Gastroesophageal sphincter (tissue), 4 donors: Measurements from ENCODE around the gene HS3ST6. TPM values are rescaled to one million over a fixed set of nuclear protein-coding genes. Genes with fewer than 3 reads are reported as not detected.
A peak's percentile ranks its signal among the peaks of the same experiment; 100 is the strongest.

ENCODE experiments used
- ATAC-seq: fragments of 150-250 bp; one replicate; pipeline ENCODE4 v1.9.1; 2016; ENCODE audit warnings: mild to moderate bottlenecking, moderate library complexity
- H3K27ac ChIP-seq, 4 donors: fragments of 200-600 bp; sonication (generic) in 3 of 4; 1 replicate in 3 of 4; 2 replicates in 1 of 4; pipeline ENCODE4 v1.5.1; 2016 to 2019
- H3K27me3 ChIP-seq: fragments of 200-600 bp; sonication (generic); one replicate; pipeline ENCODE4 v1.5.1; 2019
- H3K36me3 ChIP-seq, 2 donors: fragments of 200-600 bp; sonication (generic); one replicate each; pipeline ENCODE4 v1.5.1; 2019; ENCODE audit warnings: control low read depth in 1 of 2
- H3K4me1 ChIP-seq, 3 donors: fragments of 200-600 bp; sonication (generic); 1 replicate in 2 of 3; 2 replicates in 1 of 3; pipeline ENCODE4 v1.5.1; 2016 to 2019; ENCODE audit warnings: control low read depth in 2 of 3
- H3K4me3 ChIP-seq, 2 donors: fragments of 200-600 bp; sonication (generic); one replicate each; pipeline ENCODE4 v1.5.1; 2019; ENCODE audit warnings: mild to moderate bottlenecking in 1 of 2, moderate library complexity in 1 of 2
- H3K9me3 ChIP-seq, 3 donors: fragments of 200-600 bp; sonication (generic); one replicate each; pipeline ENCODE4 v1.5.1; 2017 to 2019; ENCODE audit warnings: control low read depth in 2 of 3
- EP300 ChIP-seq: sonication (generic); formaldehyde crosslinking; IDR thresholded peaks from one replicate; pipeline ENCODE4 v1.6.1; 2017; ENCODE audit warnings: antibody characterized with exemption, mild to moderate bottlenecking
- POLR2A ChIP-seq, 2 donors: fragments of 450-650 bp; IDR thresholded peaks; one replicate each; pipeline ENCODE4 v1.6.1; 2017; ENCODE audit warnings: antibody characterized with exemption in 2 of 2, mild to moderate bottlenecking in 2 of 2, moderate library complexity in 1 of 2
- POLR2AphosphoS5 ChIP-seq: sonication (generic); formaldehyde crosslinking; IDR thresholded peaks from one replicate; pipeline ENCODE4 v1.6.1; 2017; ENCODE audit warnings: antibody characterized with exemption
- whole genome bisulfite sequencing, 2 donors: methylation state at CpG; one replicate each; pipeline ENCODE4 v1.1.5; 2018; ENCODE audit warnings: low coverage in 1 of 2; 5-methylcytosine and 5-hydroxymethylcytosine counted together
- total RNA-seq, 4 donors: library from RNA; depleted of rRNA; stranded (reverse); fragments of >200 nt; gene quantifications; one replicate each; pipeline ENCODE4 v1.1.0, GENCODE V29; 2016
- TF ChIP-seq, protein P1 (sequence below), 4 experiments: fragments of 200-600 bp in 2 of 4; fragments of 450-650 bp in 2 of 4; sonication (generic) in 1 of 4; IDR thresholded peaks; one replicate each; pipeline ENCODE4 v1.5.1; 2017 to 2019; ENCODE audit warnings: antibody characterized with exemption in 4 of 4, mild to moderate bottlenecking in 2 of 4, moderate library complexity in 2 of 4

HS3ST6 gene
- total RNA-seq, 4 donors from 2014 or later, result not detected

DNA sequence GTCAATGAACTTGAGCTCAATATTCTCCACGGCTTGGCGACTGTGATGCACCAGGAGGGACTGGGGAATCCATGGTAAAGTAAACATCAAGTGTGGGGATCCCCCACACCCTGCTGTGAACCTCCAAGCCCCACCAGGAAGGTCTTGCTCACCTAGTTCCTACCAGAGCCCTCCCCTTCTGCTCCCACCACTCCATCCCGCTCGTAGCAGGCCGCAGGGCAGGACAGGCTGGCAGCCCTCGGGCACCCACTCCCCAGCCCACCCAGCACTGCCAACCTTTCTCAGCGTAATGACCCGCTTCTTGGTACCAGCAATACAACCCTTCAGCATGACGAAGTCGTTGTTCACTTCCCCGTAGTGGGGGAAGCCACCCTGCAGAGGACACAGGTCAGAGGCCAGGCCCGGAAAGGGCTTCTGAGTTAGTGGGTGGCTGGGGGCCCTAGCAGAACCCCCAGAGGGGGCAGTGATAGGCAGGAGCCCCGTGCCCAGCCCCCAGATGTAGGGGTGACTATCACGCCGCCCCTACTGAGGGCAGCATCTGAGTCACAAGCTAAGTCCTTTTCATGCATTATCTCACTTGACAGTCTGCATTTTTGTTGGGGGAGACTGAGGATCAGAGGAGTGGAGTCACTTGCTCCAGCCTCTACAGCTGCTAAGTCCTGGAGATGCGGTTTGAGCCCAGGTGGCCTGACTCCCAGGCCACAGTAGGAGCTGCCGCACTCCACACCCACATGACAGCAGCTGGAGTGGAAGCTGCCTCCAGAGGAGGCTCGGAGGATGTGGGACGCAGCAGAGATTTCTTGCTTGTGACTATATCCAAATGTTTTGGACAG, 27.6 kb upstream of the HS3ST6 start:
- Histone ChIP-seq H3K27ac (no peak overlapping the region), H3K4me1 (peaks cover 2 to 27% (median 11%) of the 10 kb centered on the region in 3 donors), H3K27me3 (no peaks in the 10 kb centered on the region), H3K9me3 (no peaks in the 10 kb centered on the region), H3K4me3 (no peak overlapping the region), H3K36me3 (peaks cover 0 to 6% of the 10 kb centered on the region in 2 donors)
- no peak for TF ChIP-seq EP300
- TF ChIP-seq POLR2A (IDR thresholded peaks at IDR 0.05), result no peak
- TF ChIP-seq, protein P1, sequence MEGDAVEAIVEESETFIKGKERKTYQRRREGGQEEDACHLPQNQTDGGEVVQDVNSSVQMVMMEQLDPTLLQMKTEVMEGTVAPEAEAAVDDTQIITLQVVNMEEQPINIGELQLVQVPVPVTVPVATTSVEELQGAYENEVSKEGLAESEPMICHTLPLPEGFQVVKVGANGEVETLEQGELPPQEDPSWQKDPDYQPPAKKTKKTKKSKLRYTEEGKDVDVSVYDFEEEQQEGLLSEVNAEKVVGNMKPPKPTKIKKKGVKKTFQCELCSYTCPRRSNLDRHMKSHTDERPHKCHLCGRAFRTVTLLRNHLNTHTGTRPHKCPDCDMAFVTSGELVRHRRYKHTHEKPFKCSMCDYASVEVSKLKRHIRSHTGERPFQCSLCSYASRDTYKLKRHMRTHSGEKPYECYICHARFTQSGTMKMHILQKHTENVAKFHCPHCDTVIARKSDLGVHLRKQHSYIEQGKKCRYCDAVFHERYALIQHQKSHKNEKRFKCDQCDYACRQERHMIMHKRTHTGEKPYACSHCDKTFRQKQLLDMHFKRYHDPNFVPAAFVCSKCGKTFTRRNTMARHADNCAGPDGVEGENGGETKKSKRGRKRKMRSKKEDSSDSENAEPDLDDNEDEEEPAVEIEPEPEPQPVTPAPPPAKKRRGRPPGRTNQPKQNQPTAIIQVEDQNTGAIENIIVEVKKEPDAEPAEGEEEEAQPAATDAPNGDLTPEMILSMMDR (IDR thresholded peaks at IDR 0.05), result no peak
- TF ChIP-seq POLR2AphosphoS5, result no peak
- no peak for ATAC-seq
- 75 to 85% methylated on average over 2 to 13 of the region's 19 CpGs for WGBS, 2 donors

DNA sequence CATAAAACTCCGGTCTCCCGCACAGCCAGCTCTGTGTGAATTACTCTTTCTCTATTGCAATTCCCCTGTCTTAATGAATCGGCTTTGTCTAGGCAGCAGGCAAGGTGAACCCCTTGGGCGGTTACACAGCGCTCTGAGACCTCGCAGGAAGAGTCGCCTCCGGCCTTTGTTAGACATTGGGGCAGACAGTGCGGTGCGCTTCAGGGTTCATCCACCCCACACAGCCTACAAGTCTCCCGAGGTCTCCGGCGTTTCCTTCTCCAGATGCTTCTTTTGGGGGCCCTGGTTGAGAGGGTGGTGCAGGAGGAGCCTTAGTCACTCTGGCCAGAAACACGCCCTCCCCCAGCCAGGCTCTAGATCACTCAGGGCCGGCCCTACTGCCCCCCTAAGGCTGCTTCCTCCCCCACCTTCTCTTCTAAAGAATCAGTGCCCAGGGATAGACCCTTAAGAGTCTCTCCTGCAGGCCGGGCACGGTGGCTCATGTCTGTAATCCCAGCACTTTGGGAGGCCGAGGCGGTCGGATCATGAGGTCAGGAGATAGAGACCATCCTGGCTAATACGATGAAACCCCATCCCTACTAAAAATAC, 26.5 kb upstream of the HS3ST6 start:
- TF ChIP-seq POLR2AphosphoS5 (no peak), EP300 (no peak), POLR2A (IDR thresholded peaks at IDR 0.05) (no peak)
- TF ChIP-seq, protein P1 (IDR thresholded peaks at IDR 0.05), result no peak
- Histone ChIP-seq H3K27ac (no peak overlapping the region), H3K9me3 (no peaks in the 10 kb centered on the region), H3K36me3 (peaks cover 0 to 17% of the 10 kb centered on the region in 2 donors), H3K4me3 (no peak overlapping the region), H3K4me1 (peaks cover 2 to 34% (median 11%) of the 10 kb centered on the region in 3 donors), H3K27me3 (no peaks in the 10 kb centered on the region)
- 81 to 88% methylated on average over 4 to 12 of the region's 21 CpGs for WGBS, 2 donors
- ATAC-seq, result no peak

DNA sequence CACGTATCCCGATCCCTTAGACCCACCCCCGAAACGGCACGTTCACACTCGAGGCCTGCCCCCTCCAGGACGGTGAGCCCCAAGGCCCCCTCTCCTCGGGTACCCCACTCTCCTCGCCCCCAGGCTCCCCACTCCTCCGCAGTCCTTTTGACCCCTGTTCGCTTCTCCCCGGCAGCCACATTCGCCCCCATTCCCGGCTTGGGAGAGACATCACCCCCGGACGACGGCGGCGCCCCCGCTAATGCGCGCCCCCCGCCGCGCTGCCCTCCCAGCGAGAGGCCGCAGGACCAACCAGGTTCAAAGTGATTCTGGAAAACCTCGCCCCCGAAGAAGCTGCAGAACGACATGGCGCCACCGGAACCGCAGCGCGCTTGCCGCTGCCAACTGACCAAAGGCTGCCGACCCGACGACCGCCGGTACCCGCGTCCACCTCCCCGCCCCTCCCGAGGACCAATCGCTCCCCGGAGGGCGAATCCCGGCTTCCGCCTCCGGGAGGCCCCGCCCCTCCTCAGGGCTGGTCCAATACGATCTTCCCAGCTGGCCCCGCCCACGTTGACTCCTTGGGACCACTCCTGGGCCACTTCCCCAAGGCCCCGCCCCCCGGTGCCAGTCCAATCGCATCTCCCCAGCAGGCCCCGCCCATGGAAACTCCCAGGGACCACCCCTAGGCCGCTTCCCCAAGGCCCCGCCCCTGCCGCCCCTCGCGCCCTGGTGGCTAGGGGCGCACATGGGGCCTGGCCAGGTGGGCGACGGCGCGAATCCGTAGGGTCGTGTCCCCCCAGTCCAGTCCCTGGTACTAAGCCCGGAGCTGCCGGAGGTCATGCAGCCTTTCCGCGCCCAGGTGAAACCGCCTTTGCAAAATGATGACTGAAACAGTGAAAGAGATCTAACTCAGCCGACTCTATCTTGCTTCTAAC, 24.9 kb upstream of the HS3ST6 start, which contains the start of gene MSRB1:
Gene MSRB1, minus strand, starts transcription at position 390 of the 917 bp plus-strand sequence. Its CDS starts 43 bp downstream, at position 347.
- H3K36me3 ChIP-seq, result peaks cover 0 to 33% of the 10 kb centered on the region in 2 donors
- ATAC-seq, result peak; percentile 97

DNA sequence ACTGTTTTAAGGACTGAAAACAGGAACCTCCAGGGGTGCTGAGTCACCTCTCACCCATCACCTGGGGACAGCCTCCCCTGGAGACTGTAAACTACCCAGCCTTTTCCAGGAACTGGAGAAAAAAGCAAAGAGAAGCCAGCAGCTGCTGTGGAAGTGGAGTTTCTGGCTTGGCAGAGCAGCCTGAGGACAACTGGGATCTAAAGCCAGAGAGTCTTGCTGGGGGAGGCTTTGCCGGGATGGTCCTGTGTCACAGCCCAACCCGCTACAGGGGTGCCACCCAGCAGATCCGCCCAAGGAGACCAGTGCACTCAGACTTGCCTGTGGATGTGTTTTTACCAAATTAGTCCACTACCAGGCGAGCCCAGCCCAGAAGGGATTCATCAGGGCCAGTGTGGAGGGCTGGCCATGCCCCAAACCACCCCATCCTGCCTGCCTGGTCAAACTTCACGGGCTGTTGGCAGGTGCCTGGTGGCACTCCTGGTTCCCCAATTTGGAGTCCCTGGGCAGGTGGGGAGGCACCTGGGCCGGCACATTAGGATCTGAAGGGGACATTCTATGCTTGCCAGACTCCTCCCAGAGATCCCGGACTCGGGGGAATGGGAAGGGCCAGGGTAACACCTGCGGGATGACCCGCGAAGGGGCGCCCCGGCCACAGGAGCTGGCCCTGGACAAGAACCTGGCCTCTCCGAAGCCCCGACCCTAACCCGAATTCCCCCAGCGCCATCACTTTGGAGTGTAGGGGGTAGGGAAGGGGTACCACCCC, 24.0 kb upstream of the HS3ST6 start:
- Histone ChIP-seq H3K4me3 (peak overlapping the region; percentile 87 to 92), H3K9me3 (no peaks in the 10 kb centered on the region), H3K27me3 (no peaks in the 10 kb centered on the region), H3K27ac (peak overlapping the region; percentile 92 to 96 (median 96)), H3K36me3 (peaks cover 0 to 42% of the 10 kb centered on the region in 2 donors), H3K4me1 (peaks cover 2 to 34% (median 11%) of the 10 kb centered on the region in 3 donors)
- no peak for ATAC-seq
- TF ChIP-seq, protein P1 (IDR thresholded peaks at IDR 0.05), result no peak
- TF ChIP-seq POLR2A (IDR thresholded peaks at IDR 0.05), result peak; percentile 17 to 34
- peak; percentile 48 for TF ChIP-seq POLR2AphosphoS5
- TF ChIP-seq EP300, result no peak
- WGBS, 2 donors, result 4% methylated on average over 4 of the region's 17 CpGs; no CpG with 5 or more reads in 1 of the 2 donors

More for the DNA sequence above, 24.9 kb upstream of the HS3ST6 start, which contains the start of gene MSRB1:
- TF ChIP-seq POLR2AphosphoS5 (peak; percentile 99), POLR2A (IDR thresholded peaks at IDR 0.05) (peak; percentile 96 to 97), EP300 (no peak)
- TF ChIP-seq, protein P1 (IDR thresholded peaks at IDR 0.05), result peak in 1 of 4 experiments; percentile 17
- peaks cover 2 to 34% (median 11%) of the 10 kb centered on the region in 3 donors for H3K4me1 ChIP-seq
- peak within 1 kb of the TSS; percentile 92 to 96 (median 96) for H3K27ac ChIP-seq
- H3K4me3 ChIP-seq, result peak within 1 kb of the TSS; percentile 87 to 92
- no peaks in the 10 kb centered on the region for H3K27me3 ChIP-seq
- H3K9me3 ChIP-seq, result no peaks in the 10 kb centered on the region
- WGBS, 2 donors, result 5 to 10% methylated on average over 5 to 6 of the region's 77 CpGs
